A172 (cell line): ENCODE results near the gene ZNF506. TPM values are rescaled to one million over a fixed set of nuclear protein-coding genes. Genes with fewer than 3 reads are reported as not detected.
"Not testable (repeated sequence)": the region's sequence is repeated elsewhere in the genome, so short reads cannot be mapped to it uniquely, and the experiment has no call there.

Source experiments
- DNase-seq: peaks from one replicate; pipeline ENCODE4 v3.0.0-alpha.2; 2015; ENCODE audit warnings: low spot score
- total RNA-seq: library from RNA; depleted of rRNA; stranded (reverse); fragments of >200 nt; shearing (Covaris generic); gene quantifications from 2 replicates; pipeline ENCODE4 v1.2.3, GENCODE V29; 2014; rRNA removed

ZNF506 gene
- total RNA-seq, 1 experiment from 2014 or later: not detected

DNA sequence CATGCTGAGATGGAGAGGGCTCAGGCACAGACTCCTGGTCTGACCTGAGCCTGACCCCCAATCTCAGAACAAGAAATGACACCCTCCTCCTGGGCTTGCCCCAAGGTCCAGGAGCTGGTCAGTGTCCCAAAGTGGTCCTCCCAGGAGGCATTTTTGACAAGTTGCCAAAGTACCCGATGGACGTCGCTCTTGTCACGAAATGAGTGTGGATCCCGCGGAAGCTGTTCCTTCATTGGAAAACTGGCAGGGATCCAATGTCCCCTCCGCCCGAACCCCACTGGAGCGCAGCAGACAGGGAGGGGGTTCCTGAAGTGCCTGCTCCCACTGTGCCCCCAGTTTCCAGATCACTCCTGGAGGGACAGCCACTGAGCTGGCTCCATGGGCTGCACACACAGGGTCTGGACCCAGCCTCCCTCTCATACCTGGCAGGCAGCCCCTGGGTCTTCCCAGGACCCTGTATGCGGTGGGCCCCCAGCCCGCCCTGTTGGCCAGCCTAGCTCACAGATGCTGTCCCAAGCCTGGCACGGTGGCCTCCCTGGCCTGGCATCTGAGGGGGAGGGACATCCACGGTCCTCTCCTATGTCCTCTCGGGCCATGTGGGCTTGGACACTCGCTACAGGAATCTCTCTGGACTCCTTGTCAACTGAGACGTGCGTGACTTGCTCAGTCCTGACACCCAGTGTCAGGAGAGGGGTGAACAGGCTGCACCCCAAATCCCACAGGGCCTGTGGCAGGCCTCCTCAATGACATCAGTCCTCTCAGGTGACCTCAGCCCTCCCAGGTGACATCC lies 75.9 kb downstream of the ZNF506 start:
- no peak for DNase-seq

- DNase-seq: no peak
Observed at GRCh38 chr19:19744641-19745040, 76.9 kb downstream of the ZNF506 start.

DNA sequence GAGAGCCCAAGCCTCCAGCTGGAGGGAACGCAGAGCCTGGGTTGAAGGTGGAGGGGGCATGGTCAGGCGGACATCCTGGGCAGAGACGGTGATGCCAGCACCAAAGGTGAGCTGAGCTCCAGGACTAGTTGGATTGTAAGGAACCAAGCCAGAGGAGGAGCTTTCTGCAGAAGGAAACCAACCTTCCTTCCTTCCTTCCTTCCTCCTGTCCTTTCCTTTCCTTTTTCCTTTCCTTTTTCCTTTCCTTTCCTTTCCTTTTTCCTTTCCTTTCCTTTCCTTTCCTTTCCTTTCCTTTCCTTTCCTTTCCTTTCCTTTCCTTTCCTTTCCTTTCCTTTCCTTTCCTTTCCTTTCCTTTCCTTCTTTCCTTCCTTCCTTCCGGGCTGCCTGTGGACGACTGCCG lies 77.6 kb downstream of the ZNF506 start:
- not testable (repeated sequence) for DNase-seq

DNA sequence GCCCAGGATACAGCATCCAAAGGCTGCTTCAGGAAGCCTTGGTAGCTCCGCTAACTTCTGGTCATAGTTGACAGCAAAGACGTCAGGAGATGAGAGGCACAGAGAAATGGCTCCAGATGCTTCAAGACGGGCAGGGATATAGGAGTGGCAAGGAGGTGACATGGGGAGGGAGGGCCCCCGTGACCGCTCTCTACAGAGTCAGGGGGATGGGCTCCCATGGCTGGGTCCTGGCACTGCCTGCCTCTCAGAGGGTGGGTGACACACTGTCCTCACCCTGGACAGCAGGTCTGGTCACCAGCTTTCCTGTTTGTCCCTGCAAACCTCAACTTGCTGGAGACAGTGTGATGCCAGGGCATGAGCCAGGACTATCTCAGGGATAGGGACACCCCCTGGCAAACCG lies 78.4 kb downstream of the ZNF506 start:
- no peak for DNase-seq

DNA sequence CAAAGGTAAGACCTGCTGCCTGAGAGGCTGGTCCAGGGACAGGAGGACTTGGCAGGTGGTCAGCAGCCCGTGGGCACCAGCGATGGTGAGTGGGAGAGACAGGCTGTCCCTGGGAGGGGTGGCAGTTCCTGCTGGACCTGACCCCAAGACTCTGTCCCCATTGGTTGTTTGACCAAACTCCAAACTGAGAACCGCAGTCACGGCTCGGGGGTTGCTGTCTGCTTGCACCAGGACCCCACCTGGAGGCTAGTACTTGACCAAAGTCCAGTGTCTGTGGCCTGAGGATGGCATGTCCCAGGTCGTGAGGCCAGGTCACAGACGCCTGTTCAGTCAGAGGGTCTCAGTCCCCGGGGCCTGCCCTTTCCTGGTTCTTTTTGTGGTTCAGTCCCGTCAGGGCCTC lies 78.8 kb downstream of the ZNF506 start:
- no peak for DNase-seq

Other genes starting within 250 kb of the ZNF506 start
- 3.6 and 3.9 TPM in 2 replicates for gene PBX4, start 203.1 kb downstream of the ZNF506 start, total RNA-seq
- 2.1 and 3.0 TPM in 2 replicates for gene LPAR2, start 193.5 kb downstream of the ZNF506 start, total RNA-seq
- 8.7 and 12.0 TPM in 2 replicates for gene GMIP, start 178.1 kb downstream of the ZNF506 start, total RNA-seq
- gene ATP13A1, start 158.1 kb downstream of the ZNF506 start, total RNA-seq: 48.5 and 93.1 TPM in 2 replicates
- gene ZNF101, start 152.9 kb downstream of the ZNF506 start, total RNA-seq: 11.5 and 13.9 TPM in 2 replicates
- gene ZNF14, start 88.6 kb downstream of the ZNF506 start, total RNA-seq: 5.9 and 7.4 TPM in 2 replicates
- 4.2 and 4.4 TPM in 2 replicates for gene ZNF253, start 44.1 kb upstream of the ZNF506 start, total RNA-seq
- 5.3 and 6.8 TPM in 2 replicates for gene ZNF93, start 79.2 kb upstream of the ZNF506 start, total RNA-seq
- gene ZNF682, start 217.8 kb upstream of the ZNF506 start, total RNA-seq: 1.1 and 3.0 TPM in 2 replicates